ENCODE data around the gene SLC38A10.

Gene SLC38A10

GRCh38 chr17:81322271-81323082 is 27.4 kb upstream of the SLC38A10 start:
- no peaks in the 10 kb centered on the region for H3K36me3 ChIP-seq
- H3K4me2 ChIP-seq: peak overlapping the region in 9 of 11 experiments; percentile 58 to 91 (median 78); a peak in 11 of 22 replicates
- no peak overlapping the region for H3K4me3 ChIP-seq
- H3K27me3 ChIP-seq: peaks cover 0 to 13% (median 0%) of the 10 kb centered on the region in 11 experiments; a peak in 3 of 22 replicates
- no peaks in the 10 kb centered on the region for H4K20me1 ChIP-seq
- H3K9me3 ChIP-seq (replicated peaks in 1 of 11): peaks cover 0 to 12% (median 9%) of the 10 kb centered on the region in 11 experiments; a peak in 13 of 22 replicates
- peak overlapping the region in 3 of 11 experiments; percentile 77 to 87 (median 84); a peak in 5 of 22 replicates for H3K27ac ChIP-seq
- TF ChIP-seq Cebpa-rat (IDR thresholded peaks at IDR 0.05): no peak
- H3K9ac ChIP-seq: peak overlapping the region in 1 of 11 experiments; percentile 5; a peak in 1 of 22 replicates
- H3K4me1 ChIP-seq: peaks cover 35 to 55% (median 46%) of the 10 kb centered on the region in 10 experiments

- Histone ChIP-seq H3K4me1 (peaks cover 0 to 45% (median 28%) of the 10 kb centered on the region in 10 experiments; a peak in 17 of 20 replicates), H3K36me3 (no peaks in the 10 kb centered on the region), H3K27me3 (peaks cover 0 to 1% (median 0%) of the 10 kb centered on the region in 11 experiments; a peak in 2 of 22 replicates), H3K4me2 (no peak overlapping the region), H3K9ac (no peak overlapping the region), H3K27ac (no peak overlapping the region), H3K9me3 (replicated peaks in 1 of 11) (no peaks in the 10 kb centered on the region), H3K4me3 (no peak overlapping the region), H4K20me1 (no peaks in the 10 kb centered on the region; a peak in 1 of 22 replicates)
- no peak for TF ChIP-seq Cebpa-rat (IDR thresholded peaks at IDR 0.05)
Measured at GRCh38 chr17:81317961-81318605, 23.0 kb upstream of the SLC38A10 start.

DNA sequence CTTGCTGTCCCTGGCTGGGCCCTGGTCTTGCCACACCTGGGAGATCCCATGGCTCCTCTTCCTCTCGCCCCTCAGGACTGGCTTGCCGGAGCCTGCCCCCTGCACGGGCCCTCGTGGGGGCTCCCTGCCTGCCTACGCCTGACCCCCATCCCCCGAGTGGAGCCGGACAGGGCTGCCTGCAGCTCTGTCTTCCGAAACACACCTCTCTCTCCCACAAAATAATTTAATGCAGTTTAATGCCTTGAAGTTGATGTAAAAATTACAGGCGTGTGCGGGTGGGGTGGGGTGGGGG is 22.4 kb upstream of the SLC38A10 start:
- H3K27me3 ChIP-seq: peaks cover 0 to 7% (median 0%) of the 10 kb centered on the region in 11 experiments; a peak in 3 of 22 replicates
- H3K4me2 ChIP-seq: no peak overlapping the region
- H3K9ac ChIP-seq: no peak overlapping the region
- peaks cover 0 to 45% (median 29%) of the 10 kb centered on the region in 10 experiments; a peak in 14 of 20 replicates for H3K4me1 ChIP-seq
- H3K27ac ChIP-seq: no peak overlapping the region
- no peaks in the 10 kb centered on the region; a peak in 1 of 22 replicates for H4K20me1 ChIP-seq
- no peaks in the 10 kb centered on the region for H3K36me3 ChIP-seq
- no peak overlapping the region for H3K4me3 ChIP-seq
- no peaks in the 10 kb centered on the region for H3K9me3 ChIP-seq (replicated peaks in 1 of 11)
- no peak for TF ChIP-seq Cebpa-rat (IDR thresholded peaks at IDR 0.05)

- Histone ChIP-seq H3K27me3 (peaks cover 0 to 9% (median 0%) of the 10 kb centered on the region in 11 experiments; a peak in 6 of 22 replicates), H3K9ac (peak overlapping the region in 4 of 11 experiments; percentile 5 to 33 (median 19); a peak in 1 of 22 replicates), H3K27ac (no peak overlapping the region), H4K20me1 (no peaks in the 10 kb centered on the region; a peak in 1 of 22 replicates), H3K4me2 (peak overlapping the region in 8 of 11 experiments; percentile 9 to 76 (median 56); a peak in 14 of 22 replicates), H3K9me3 (replicated peaks in 1 of 11) (no peaks in the 10 kb centered on the region), H3K4me3 (no peak overlapping the region), H3K4me1 (peaks cover 0 to 47% (median 26%) of the 10 kb centered on the region in 10 experiments; a peak in 14 of 20 replicates), H3K36me3 (no peaks in the 10 kb centered on the region)
- no peak for TF ChIP-seq Cebpa-rat (IDR thresholded peaks at IDR 0.05)
Measured at GRCh38 chr17:81315885-81316391, 20.8 kb upstream of the SLC38A10 start.

GRCh38 chr17:81315129-81315884 is 20.2 kb upstream of the SLC38A10 start:
- Histone ChIP-seq H3K9ac (peak overlapping the region in 7 of 11 experiments; percentile 0 to 38 (median 17); a peak in 4 of 22 replicates), H3K9me3 (replicated peaks in 1 of 11) (no peaks in the 10 kb centered on the region), H3K4me3 (no peak overlapping the region), H3K4me2 (peak overlapping the region in 8 of 11 experiments; percentile 9 to 76 (median 56); a peak in 14 of 22 replicates), H3K27ac (peak overlapping the region in 2 of 11 experiments; percentile 1 to 9; a peak in 2 of 22 replicates), H4K20me1 (no peaks in the 10 kb centered on the region; a peak in 1 of 22 replicates), H3K36me3 (no peaks in the 10 kb centered on the region), H3K27me3 (peaks cover 0 to 13% (median 3%) of the 10 kb centered on the region in 11 experiments; a peak in 13 of 22 replicates), H3K4me1 (peaks cover 2 to 51% (median 30%) of the 10 kb centered on the region in 10 experiments)
- TF ChIP-seq Cebpa-rat (IDR thresholded peaks at IDR 0.05): no peak

DNA sequence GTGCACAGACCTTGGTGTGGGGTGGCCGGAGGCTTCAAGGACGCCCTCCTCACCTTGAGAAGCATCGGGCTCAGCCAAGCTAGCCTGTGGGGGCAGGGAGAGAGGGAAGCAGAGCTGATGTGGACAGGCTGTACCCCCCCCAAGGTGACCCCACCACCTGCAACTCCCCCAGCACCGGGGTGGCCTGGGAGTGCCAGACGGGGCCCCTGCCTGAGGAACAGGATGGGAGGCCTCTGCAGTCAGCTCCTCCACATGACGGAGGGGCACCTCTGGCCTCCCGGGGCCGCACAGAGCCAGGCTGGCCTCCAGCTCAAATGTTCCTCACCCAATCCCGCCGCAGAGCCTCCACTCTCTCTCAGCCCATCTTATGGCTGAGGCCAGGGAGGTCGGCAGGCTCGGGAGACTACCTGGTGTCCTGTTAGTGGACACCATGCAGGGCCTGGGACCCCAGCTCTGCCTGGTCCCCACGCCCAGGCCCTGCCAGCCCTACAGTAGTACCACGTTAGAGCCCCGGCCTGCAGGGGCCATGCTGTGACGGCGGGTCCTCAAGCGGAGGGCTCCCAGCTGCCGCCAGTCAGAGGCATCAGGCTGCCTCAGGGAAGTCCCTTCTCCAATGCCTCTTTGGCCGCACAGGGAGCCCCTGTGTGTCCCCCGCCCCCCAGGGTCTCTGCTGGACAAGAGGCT is 19.4 kb upstream of the SLC38A10 start:
- Histone ChIP-seq H4K20me1 (no peaks in the 10 kb centered on the region; a peak in 1 of 22 replicates), H3K4me1 (peaks cover 9 to 59% (median 38%) of the 10 kb centered on the region in 10 experiments), H3K9me3 (replicated peaks in 1 of 11) (no peaks in the 10 kb centered on the region), H3K9ac (peak overlapping the region in 2 of 11 experiments; percentile 5 to 16; a peak in 1 of 22 replicates), H3K4me2 (0 out of 22 replicates have a peak overlapping the region, but pooled peaks of 3 of the 11 experiments have one; percentile 47 to 76 (median 63)), H3K27me3 (peaks cover 0 to 17% (median 8%) of the 10 kb centered on the region in 11 experiments; a peak in 14 of 22 replicates), H3K27ac (peak overlapping the region in 1 of 11 experiments; percentile 9; a peak in 1 of 22 replicates), H3K4me3 (no peak overlapping the region), H3K36me3 (no peaks in the 10 kb centered on the region)
- TF ChIP-seq Cebpa-rat (IDR thresholded peaks at IDR 0.05): no peak

DNA sequence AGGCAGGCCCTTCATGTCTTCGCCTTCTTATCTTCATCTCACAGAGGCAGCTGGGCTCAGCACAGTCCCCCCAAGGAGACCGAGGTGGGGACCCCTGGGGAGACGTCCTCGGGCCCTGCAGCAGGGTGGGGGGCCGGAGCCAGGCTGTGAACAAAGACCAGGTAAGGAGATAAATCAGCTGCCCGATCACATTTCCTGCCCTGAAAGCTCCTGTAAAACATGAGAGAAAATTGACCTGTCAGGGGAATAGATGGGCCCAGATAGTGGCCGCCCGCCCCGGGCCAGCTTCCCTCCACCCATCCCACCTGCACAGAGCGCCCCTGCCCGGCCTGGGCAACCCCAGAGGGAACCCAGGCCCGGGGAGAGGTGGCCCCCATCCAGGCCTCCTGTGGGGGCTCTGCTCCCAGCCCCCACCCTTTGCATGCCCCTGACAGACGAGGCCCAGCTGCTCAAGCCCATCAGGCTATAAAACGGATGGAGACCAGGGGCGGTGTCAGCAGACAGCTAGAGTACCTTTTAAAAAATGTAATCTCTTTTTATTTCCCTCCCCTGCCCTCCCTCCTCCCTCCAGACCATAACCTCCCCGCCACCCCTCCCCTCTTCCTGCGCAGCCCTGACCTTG is 18.8 kb upstream of the SLC38A10 start:
- Histone ChIP-seq H3K4me1 (peaks cover 15 to 66% (median 44%) of the 10 kb centered on the region in 10 experiments), H3K4me2 (peak overlapping the region in 4 of 11 experiments; percentile 10 to 21 (median 19); a peak in 3 of 22 replicates), H3K4me3 (no peak overlapping the region), H3K27me3 (peaks cover 0 to 17% (median 8%) of the 10 kb centered on the region in 11 experiments; a peak in 14 of 22 replicates), H3K9me3 (replicated peaks in 1 of 11) (no peaks in the 10 kb centered on the region), H3K36me3 (no peaks in the 10 kb centered on the region), H4K20me1 (no peaks in the 10 kb centered on the region; a peak in 1 of 22 replicates), H3K9ac (no peak overlapping the region), H3K27ac (no peak overlapping the region)
- no peak for TF ChIP-seq Cebpa-rat (IDR thresholded peaks at IDR 0.05)
